ENCODE results near the gene POLR3K.
"Not testable (repeated sequence)": the region's sequence is repeated elsewhere in the genome, so short reads cannot be mapped to it uniquely, and the experiment has no call there.

Gene POLR3K

DNA sequence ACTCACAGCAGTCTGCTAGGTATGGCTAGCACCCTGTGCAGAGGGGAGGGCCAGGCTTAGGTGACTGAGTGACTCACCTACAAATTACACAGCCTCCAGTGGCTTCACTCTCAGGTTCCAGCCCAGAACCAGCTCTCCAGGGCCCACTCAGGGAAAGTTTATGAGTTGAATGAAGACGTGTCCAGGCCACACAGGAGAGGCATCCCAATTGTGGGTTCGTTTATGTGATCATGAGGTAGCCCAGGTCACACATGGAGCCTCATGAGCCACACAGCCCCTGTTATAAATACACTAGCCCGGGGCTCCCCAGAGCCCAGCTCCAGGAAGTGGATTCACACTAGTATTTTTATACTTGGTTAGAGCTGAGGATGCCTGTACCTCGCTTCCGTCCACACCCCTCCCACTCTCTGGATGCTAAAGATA, 27.5 kb downstream of the POLR3K start:
- not testable (repeated sequence) for H3K4me3 ChIP-seq (ENCODE audit: low read depth, low read length); H3K9me3 ChIP-seq (ENCODE audit: control insufficient read depth, insufficient read depth, low read length); H3K27me3 ChIP-seq (ENCODE audit: control insufficient read depth, insufficient read depth, low read length); H3K27ac ChIP-seq (ENCODE audit: low read depth, low read length); H3K4me1 ChIP-seq (ENCODE audit: control insufficient read depth, insufficient read depth, low read length); H3K36me3 ChIP-seq (ENCODE audit: control insufficient read depth, insufficient read depth, low read length); H3K9ac ChIP-seq (ENCODE audit: low read depth, low read length)

DNA sequence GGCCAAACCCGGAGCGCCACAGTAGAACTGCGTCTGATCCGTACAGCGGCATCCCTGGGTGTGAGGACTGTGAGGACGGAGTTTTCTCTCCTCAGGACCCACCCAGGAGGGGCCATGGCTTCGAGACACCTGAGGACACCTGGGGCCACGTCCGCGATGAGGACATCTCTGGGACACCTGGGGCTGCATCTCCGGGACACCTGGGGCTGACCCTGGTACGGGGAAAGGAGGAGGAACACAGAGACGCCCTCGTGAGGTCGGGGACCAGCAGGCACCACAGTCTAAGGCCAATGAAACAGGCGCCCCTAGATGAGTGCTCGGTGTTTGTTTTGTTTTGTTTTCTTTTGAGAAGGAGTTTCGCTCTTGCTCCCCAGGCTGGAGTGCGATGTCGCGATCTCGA, 29.3 kb downstream of the POLR3K start:
- not testable (repeated sequence) for H3K36me3 ChIP-seq (ENCODE audit: control insufficient read depth, insufficient read depth, low read length); H3K27ac ChIP-seq (ENCODE audit: low read depth, low read length); H3K9me3 ChIP-seq (ENCODE audit: control insufficient read depth, insufficient read depth, low read length); H3K4me3 ChIP-seq (ENCODE audit: low read depth, low read length); H3K9ac ChIP-seq (ENCODE audit: low read depth, low read length); H3K4me1 ChIP-seq (ENCODE audit: control insufficient read depth, insufficient read depth, low read length); H3K27me3 ChIP-seq (ENCODE audit: control insufficient read depth, insufficient read depth, low read length)

DNA sequence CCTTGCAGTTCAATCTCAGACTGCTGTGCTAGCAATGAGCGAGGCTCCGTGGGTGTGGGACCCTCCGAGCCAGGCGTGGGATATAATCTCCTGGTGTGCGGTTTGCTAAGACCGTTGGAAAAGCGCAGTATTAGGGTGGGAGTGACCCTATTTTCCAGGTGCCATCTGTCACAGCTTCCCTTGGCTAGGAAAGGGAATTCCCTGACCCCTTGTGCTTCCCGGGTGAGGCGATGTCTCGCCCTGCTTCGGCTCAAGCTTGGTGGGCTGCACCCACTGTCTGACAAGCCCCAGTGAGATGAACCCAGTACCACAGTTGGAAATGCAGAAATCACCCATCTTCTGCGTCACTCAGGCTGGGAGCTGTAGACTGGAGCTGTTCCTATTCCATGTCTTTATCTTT, 32.5 kb downstream of the POLR3K start:
- not testable (repeated sequence) for H3K9ac ChIP-seq (ENCODE audit: low read depth, low read length)

DNA sequence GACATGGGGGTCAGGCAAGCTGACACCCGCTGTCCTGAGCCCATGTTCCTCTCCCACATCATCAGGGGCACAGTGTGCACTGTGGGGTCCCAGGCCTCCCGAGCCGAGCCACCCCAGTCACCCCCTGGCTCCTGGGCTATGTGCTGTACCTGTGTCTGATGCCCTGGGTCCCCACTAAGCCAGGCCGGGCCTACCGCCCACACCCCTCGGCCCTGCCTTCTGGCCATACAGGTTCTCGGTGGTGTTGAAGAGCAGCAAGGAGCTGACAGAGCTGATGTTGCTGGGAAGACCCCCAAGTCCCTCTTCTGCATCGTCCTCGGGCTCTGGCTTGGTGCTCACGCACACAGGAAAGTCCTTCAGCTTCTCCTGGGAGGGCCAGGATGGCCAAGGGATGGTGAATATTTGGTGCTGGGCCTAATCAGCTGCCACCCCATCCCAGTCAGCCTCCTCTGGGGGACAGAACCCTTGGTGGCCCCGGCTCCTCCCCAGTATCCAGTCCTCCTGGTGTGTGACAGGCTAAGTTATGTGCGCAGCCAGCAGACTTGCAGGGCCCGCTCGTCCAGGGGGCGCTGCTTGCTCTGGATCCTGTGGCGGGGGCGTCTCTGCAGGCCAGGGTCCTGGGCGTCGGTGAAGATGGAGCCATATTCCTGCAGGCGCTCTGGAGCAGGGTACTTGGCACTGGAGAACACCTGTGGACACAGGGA, 36.2 kb downstream of the POLR3K start:
- not testable (repeated sequence) for H3K9me3 ChIP-seq (ENCODE audit: control insufficient read depth, insufficient read depth, low read length); H3K27ac ChIP-seq (ENCODE audit: low read depth, low read length); H3K9ac ChIP-seq (ENCODE audit: low read depth, low read length); H3K27me3 ChIP-seq (ENCODE audit: control insufficient read depth, insufficient read depth, low read length); H3K4me3 ChIP-seq (ENCODE audit: low read depth, low read length); H3K36me3 ChIP-seq (ENCODE audit: control insufficient read depth, insufficient read depth, low read length); H3K4me1 ChIP-seq (ENCODE audit: control insufficient read depth, insufficient read depth, low read length)

More for the DNA sequence above, 32.5 kb downstream of the POLR3K start:
- H3K4me1 ChIP-seq (ENCODE audit: control insufficient read depth, insufficient read depth, low read length); H3K36me3 ChIP-seq (ENCODE audit: control insufficient read depth, insufficient read depth, low read length); H3K27ac ChIP-seq (ENCODE audit: low read depth, low read length); H3K4me3 ChIP-seq (ENCODE audit: low read depth, low read length); H3K9me3 ChIP-seq (ENCODE audit: control insufficient read depth, insufficient read depth, low read length); H3K27me3 ChIP-seq (ENCODE audit: control insufficient read depth, insufficient read depth, low read length): not testable (repeated sequence)

DNA sequence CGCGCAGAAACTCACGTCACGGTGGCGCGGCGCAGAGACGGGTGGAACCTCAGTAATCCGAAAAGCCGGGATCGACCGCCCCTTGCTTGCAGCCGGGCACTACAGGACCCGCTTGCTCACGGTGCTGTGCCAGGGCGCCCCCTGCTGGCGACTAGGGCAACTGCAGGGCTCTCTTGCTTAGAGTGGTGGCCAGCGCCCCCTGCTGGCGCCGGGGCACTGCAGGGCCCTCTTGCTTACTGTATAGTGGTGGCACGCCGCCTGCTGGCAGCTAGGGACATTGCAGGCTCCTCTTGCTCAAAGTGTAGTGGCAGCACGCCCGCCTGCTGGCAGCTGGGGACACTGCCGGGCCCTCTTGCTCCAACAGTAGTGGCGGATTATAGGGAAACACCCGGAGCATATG, 42.6 kb downstream of the POLR3K start:
- not testable (repeated sequence) for H3K36me3 ChIP-seq (ENCODE audit: control insufficient read depth, insufficient read depth, low read length); H3K9ac ChIP-seq (ENCODE audit: low read depth, low read length); H3K9me3 ChIP-seq (ENCODE audit: control insufficient read depth, insufficient read depth, low read length)

DNA sequence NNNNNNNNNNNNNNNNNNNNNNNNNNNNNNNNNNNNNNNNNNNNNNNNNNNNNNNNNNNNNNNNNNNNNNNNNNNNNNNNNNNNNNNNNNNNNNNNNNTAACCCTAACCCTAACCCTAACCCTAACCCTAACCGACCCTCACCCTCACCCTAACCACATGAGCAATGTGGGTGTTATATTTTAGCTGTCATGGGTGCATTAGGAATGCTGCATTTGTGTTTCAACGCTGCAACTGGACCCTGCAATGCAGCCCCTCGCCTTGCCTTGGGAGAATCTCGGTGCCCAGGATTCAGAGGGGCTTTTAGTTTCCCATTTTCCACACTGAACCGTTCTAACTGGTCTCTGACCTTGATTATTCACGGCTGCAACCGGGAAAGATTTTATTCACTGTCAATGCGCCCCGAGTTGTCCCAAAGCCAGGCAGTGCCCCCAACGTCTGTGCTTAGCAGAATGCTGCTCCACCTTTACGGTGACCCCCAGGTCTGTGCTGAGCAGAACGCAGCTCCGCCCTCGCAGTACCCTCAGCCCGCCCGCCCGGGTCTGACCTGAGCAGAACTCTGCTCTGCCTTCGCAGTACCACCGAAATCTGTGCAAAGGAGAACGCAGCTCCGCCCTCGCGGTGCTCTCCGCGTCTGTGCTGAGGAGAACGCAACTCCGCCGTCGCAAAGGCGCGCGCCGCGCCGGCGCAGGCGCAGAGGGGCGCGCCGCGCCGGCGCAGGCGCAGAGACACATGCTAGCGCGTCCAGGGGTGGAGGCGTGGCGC, 43.3 kb downstream of the POLR3K start:
- Histone ChIP-seq H3K36me3 (ENCODE audit: control insufficient read depth, insufficient read depth, low read length) (no peaks in the 10 kb centered on the region), H3K27me3 (ENCODE audit: control insufficient read depth, insufficient read depth, low read length) (no peaks in the 10 kb centered on the region), H3K4me3 (ENCODE audit: low read depth, low read length) (no peak overlapping the region), H3K27ac (ENCODE audit: low read depth, low read length) (no peak overlapping the region), H3K9ac (ENCODE audit: low read depth, low read length) (no peak overlapping the region), H3K4me1 (ENCODE audit: control insufficient read depth, insufficient read depth, low read length) (no peaks in the 10 kb centered on the region), H3K9me3 (ENCODE audit: control insufficient read depth, insufficient read depth, low read length) (no peaks in the 10 kb centered on the region)

More for the DNA sequence above, 42.6 kb downstream of the POLR3K start:
- not testable (repeated sequence) for H3K27ac ChIP-seq (ENCODE audit: low read depth, low read length); H3K27me3 ChIP-seq (ENCODE audit: control insufficient read depth, insufficient read depth, low read length); H3K4me1 ChIP-seq (ENCODE audit: control insufficient read depth, insufficient read depth, low read length); H3K4me3 ChIP-seq (ENCODE audit: low read depth, low read length)
